Measurements from ENCODE around the gene C1orf53. TPM values are rescaled to one million over a fixed set of nuclear protein-coding genes. Genes with fewer than 3 reads are reported as not detected.

Gene C1orf53
- polyA plus RNA-seq, 3 donors, result 1.5 to 8.3 (median 5.6) TPM

DNA sequence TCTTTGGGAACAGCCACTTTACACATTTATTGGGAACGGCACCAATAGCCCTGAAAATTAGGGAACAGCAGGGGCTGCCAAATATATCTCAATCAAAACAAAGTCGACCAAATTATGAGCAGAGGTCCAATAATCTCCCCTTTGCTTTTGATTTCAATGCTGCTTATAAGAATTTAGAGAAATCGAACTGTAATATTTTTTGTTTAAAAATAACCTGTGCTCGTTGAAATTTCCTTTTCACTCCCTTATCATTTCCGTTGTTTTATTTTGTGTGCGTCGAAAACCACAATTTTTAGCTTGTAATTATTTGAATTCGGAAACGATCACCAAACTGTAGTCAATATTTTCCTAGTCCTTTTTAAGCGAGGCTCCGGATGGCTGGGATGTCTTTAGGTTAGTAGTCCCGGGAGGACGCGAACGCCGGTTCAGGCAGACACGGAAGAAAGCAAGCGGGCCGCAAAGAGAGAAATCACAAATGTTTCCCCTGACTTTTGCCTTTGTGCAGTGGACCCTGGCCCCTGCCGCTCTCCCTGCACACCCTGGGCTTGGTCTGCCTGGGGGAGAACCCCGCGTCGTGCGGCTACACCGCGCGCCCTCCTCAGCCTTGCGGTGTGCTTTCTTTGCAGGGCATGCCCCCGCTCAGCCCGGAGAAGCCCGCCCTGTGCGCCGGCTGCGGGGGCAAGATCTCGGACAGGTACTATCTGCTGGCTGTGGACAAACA lies 17.1 kb downstream of the C1orf53 start:
- TF ChIP-seq CTCF (IDR thresholded peaks at IDR 0.05), result no peak
- Histone ChIP-seq H3K27ac (ENCODE audit: low read depth in 1 of 2, low read length in 2 of 2) (no peak overlapping the region), H3K9ac (ENCODE audit: insufficient read depth, low read length, poor library complexity, severe bottlenecking) (no peak overlapping the region), H3K36me3 (replicated peaks in 1 of 2; ENCODE audit: control insufficient read depth in 1 of 2, insufficient read depth in 2 of 2, low read length in 2 of 2) (no peaks in the 10 kb centered on the region), H3K27me3 (ENCODE audit: control insufficient read depth in 2 of 2, insufficient read depth in 2 of 2, low read length in 2 of 2) (peaks cover 88 to 99% of the 10 kb centered on the region in 2 donors), H4K20me1 (ENCODE audit: insufficient read depth, low read length) (no peaks in the 10 kb centered on the region), H3K4me1 (ENCODE audit: control insufficient read depth in 1 of 2, insufficient read depth in 2 of 2, low read length in 2 of 2) (peaks cover 52 to 60% of the 10 kb centered on the region in 2 donors), H3K79me2 (ENCODE audit: insufficient read depth, low read length) (no peaks in the 10 kb centered on the region), H3K4me2 (replicated peaks; ENCODE audit: extremely low read depth, low read length, poor library complexity, severe bottlenecking) (peak overlapping the region; percentile 83), H3K9me3 (replicated peaks in 1 of 2; ENCODE audit: control insufficient read depth in 1 of 2, insufficient read depth in 1 of 2, low read length in 2 of 2) (peaks cover 0 to 58% of the 10 kb centered on the region in 2 donors), H2AFZ (ENCODE audit: insufficient read depth, low read depth, low read length, poor library complexity, severe bottlenecking) (no peak overlapping the region), H3K4me3 (replicated peaks in 1 of 3; ENCODE audit: low read depth in 2 of 3, low read length in 3 of 3) (peak overlapping the region in 1 of 3 experiments; percentile 79)
- Mint-ChIP-seq H3K27ac (no peak overlapping the region), H3K4me3 (peak overlapping the region; percentile 35 to 97), H3K36me3 (peaks cover 22 to 27% of the 10 kb centered on the region in 2 donors), H3K4me1 (peaks cover 66% of the 10 kb centered on the region), H3K27me3 (ENCODE audit: low read depth in 3 of 3) (peaks cover 89 to 94% (median 90%) of the 10 kb centered on the region in 3 donors), H3K9me3 (peaks cover 0 to 48% (median 35%) of the 10 kb centered on the region in 7 donors)
- intact Hi-C loops (cut with micrococcal nuclease), result loop anchor here (5.0 to 10.0 kb wide), 2 partner anchors 305 to 397 kb away; no protein-coding TSS in a partner anchor
- WGBS (ENCODE audit: insufficient coverage), result 3% methylated on average over 27 of the region's 35 CpGs
- no peak for DNase-seq

- H3K9me3 ChIP-seq (replicated peaks in 1 of 2; ENCODE audit: control insufficient read depth in 1 of 2, insufficient read depth in 1 of 2, low read length in 2 of 2), result peaks cover 0 to 52% of the 10 kb centered on the region in 2 donors
- H4K20me1 ChIP-seq (ENCODE audit: insufficient read depth, low read length), result no peaks in the 10 kb centered on the region
- no peak for TF ChIP-seq CTCF (IDR thresholded peaks at IDR 0.05)
- H3K27ac Mint-ChIP-seq, result no peak overlapping the region
- H3K4me1 Mint-ChIP-seq, result peaks cover 68% of the 10 kb centered on the region
- H3K4me2 ChIP-seq (replicated peaks; ENCODE audit: extremely low read depth, low read length, poor library complexity, severe bottlenecking), result peak overlapping the region; percentile 83
- H2AFZ ChIP-seq (ENCODE audit: insufficient read depth, low read depth, low read length, poor library complexity, severe bottlenecking), result no peak overlapping the region
- WGBS (ENCODE audit: insufficient coverage), result 6% methylated on average over 5 of the region's 11 CpGs
- H3K4me3 ChIP-seq (replicated peaks in 1 of 3; ENCODE audit: low read depth in 2 of 3, low read length in 3 of 3), result peak overlapping the region in 1 of 3 experiments; percentile 35
- DNase-seq, result no peak
- H3K79me2 ChIP-seq (ENCODE audit: insufficient read depth, low read length), result no peaks in the 10 kb centered on the region
- H3K36me3 ChIP-seq (replicated peaks in 1 of 2; ENCODE audit: control insufficient read depth in 1 of 2, insufficient read depth in 2 of 2, low read length in 2 of 2), result no peaks in the 10 kb centered on the region
- peaks cover 0 to 48% (median 36%) of the 10 kb centered on the region in 7 donors for H3K9me3 Mint-ChIP-seq
- peaks cover 52 to 60% of the 10 kb centered on the region in 2 donors for H3K4me1 ChIP-seq (ENCODE audit: control insufficient read depth in 1 of 2, insufficient read depth in 2 of 2, low read length in 2 of 2)
- peaks cover 84 to 90% (median 84%) of the 10 kb centered on the region in 3 donors for H3K27me3 Mint-ChIP-seq (ENCODE audit: low read depth in 3 of 3)
- intact Hi-C loops (cut with micrococcal nuclease), result loop anchor here (5.0 kb wide), 1 partner anchor 398 kb away; no protein-coding TSS in a partner anchor
- peak overlapping the region in 1 of 2 donors; percentile 97 for H3K4me3 Mint-ChIP-seq
- no peak overlapping the region for H3K27ac ChIP-seq (ENCODE audit: low read depth in 1 of 2, low read length in 2 of 2)
- peaks cover 22 to 27% of the 10 kb centered on the region in 2 donors for H3K36me3 Mint-ChIP-seq
- H3K27me3 ChIP-seq (ENCODE audit: control insufficient read depth in 2 of 2, insufficient read depth in 2 of 2, low read length in 2 of 2), result peaks cover 83 to 94% of the 10 kb centered on the region in 2 donors
- H3K9ac ChIP-seq (ENCODE audit: insufficient read depth, low read length, poor library complexity, severe bottlenecking), result no peak overlapping the region
These were observed 17.6 kb downstream of the C1orf53 start for GRCh38 chr1:197920067-197920396.

All from CD14-positive monocyte (primary cell).